Vagina (tissue), 2 donors: ENCODE results near the gene ASB13.

ENCODE experiments used
- CTCF ChIP-seq, 3 experiments: fragments of 450-650 bp in 2 of 3; fragments of 200-600 bp in 1 of 3; sonication (generic) in 1 of 3; IDR thresholded peaks; one replicate each; pipeline ENCODE4 v1.5.1; 2017 to 2019; ENCODE audit warnings: antibody characterized with exemption in 3 of 3, mild to moderate bottlenecking in 2 of 3, moderate library complexity in 2 of 3
- POLR2A ChIP-seq, 2 donors: fragments of 450-650 bp; IDR thresholded peaks; one replicate each; pipeline ENCODE4 v1.6.1; 2017; ENCODE audit warnings: antibody characterized with exemption in 2 of 2, mild to moderate bottlenecking in 2 of 2, moderate library complexity in 2 of 2
- POLR2AphosphoS5 ChIP-seq, 2 donors: sonication (generic); formaldehyde crosslinking; IDR thresholded peaks; one replicate each; pipeline ENCODE4 v1.9.0; 2017; ENCODE audit warnings: antibody characterized with exemption in 2 of 2, mild to moderate bottlenecking in 2 of 2, low read depth in 1 of 2; ENCODE audit not compliant: insufficient read depth in 1 of 2

GRCh38 chr10:5604961-5605360, 61.4 kb downstream of the ASB13 start:
- TF ChIP-seq CTCF (IDR thresholded peaks at IDR 0.05) (no peak), POLR2AphosphoS5 (IDR thresholded peaks at IDR 0.05; ENCODE audit: insufficient read depth in 1 of 2, low read depth in 1 of 2) (no peak), POLR2A (IDR thresholded peaks at IDR 0.05) (no peak)
